ENCODE measurements around the gene FANCE. TPM values are rescaled to one million over a fixed set of nuclear protein-coding genes. Genes with fewer than 3 reads are reported as not detected.

The FANCE gene
- total and polyA plus RNA-seq, 2 donors (not counting 1 experiment from before 2014, with no cell fraction given), result 9.2 to 12.8 TPM

DNA sequence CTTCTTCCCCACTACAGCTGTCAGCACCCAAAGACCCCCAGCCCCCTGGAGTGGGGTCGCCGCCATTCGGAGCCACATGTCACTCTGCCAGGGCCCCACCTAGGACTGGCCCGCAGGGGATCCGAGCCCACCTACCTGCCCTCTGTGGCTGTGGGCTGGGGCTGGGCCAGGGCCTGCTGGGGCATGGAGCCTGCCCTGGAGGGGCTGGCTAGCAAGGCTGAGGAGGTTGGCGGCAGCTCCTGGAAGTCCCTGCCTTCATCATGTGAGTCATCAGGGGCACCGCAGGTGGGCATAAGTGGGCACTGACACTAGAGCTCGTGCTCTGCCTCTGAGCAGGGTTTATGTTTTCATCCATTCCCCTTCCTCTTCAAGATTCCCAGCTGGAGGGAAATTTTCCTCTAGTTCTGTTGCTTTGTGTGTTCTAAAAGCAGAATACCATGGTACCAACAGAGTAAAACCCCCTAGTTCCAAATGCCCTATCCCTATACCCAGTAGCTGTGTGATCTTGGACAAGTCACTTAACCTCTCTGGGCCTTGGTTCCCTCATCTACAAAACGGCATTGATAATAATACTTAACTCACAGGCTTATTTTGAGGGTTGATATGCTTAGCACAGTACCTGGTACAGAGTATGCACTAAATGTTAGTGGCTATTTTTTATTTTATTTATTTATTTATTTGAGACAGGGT, 8.7 kb upstream of the FANCE start:
- DNase-seq (no peak), ATAC-seq (ENCODE audit: low read depth) (no peak)
- no peak overlapping the region for H2AFZ ChIP-seq (ENCODE audit: insufficient read depth, low read depth, low read length, poor library complexity, severe bottlenecking)
- Mint-ChIP-seq H3K9me3 (ENCODE audit: insufficient read depth) (no peaks in the 10 kb centered on the region), H3K27me3 (no peaks in the 10 kb centered on the region), H3K4me1 (no peaks in the 10 kb centered on the region), H3K27ac (no peak overlapping the region), H3K4me3 (no peak overlapping the region)
- H4K20me1 ChIP-seq (ENCODE audit: control insufficient read depth, insufficient read depth, low read length, poor library complexity, severe bottlenecking), result no peaks in the 10 kb centered on the region
- H3K36me3 ChIP-seq (replicated peaks in 1 of 2; ENCODE audit: control extremely low read depth in 1 of 2, control insufficient read depth in 1 of 2, extremely low read depth in 1 of 2, insufficient read depth in 2 of 2, low read length in 1 of 2), result no peaks in the 10 kb centered on the region
- H3K27ac ChIP-seq (ENCODE audit: low read length in 2 of 2), result no peak overlapping the region
- WGBS (ENCODE audit: insufficient coverage), result 95% methylated on average over 6 of the region's 9 CpGs
- ChIA-PET CTCF (interaction anchor here (0.8 to 1.5 kb wide), 4 partner anchors 101 to 151 kb away, joined by 3 to 7 read pairs (median 4); partner anchors contain the start of gene PPARD), POLR2A (no interaction called here)
- H3K27me3 ChIP-seq (replicated peaks in 1 of 4; ENCODE audit: control extremely low read depth in 1 of 4, control insufficient read depth in 3 of 4, insufficient read depth in 4 of 4, low read length in 3 of 4), result no peaks in the 10 kb centered on the region
- H3K4me3 ChIP-seq (ENCODE audit: control extremely low read depth in 1 of 5, extremely low read depth in 1 of 5, insufficient read depth in 1 of 5, low read depth in 2 of 5, low read length in 4 of 5), result no peak overlapping the region
- H3K9ac ChIP-seq (ENCODE audit: low read length), result no peak overlapping the region
- TF ChIP-seq EZH2 (IDR thresholded peaks at IDR 0.05; ENCODE audit: borderline replicate concordance, insufficient read depth, low read depth, low read length, poor library complexity, severe bottlenecking), result no peak
- TF ChIP-seq, protein P1, sequence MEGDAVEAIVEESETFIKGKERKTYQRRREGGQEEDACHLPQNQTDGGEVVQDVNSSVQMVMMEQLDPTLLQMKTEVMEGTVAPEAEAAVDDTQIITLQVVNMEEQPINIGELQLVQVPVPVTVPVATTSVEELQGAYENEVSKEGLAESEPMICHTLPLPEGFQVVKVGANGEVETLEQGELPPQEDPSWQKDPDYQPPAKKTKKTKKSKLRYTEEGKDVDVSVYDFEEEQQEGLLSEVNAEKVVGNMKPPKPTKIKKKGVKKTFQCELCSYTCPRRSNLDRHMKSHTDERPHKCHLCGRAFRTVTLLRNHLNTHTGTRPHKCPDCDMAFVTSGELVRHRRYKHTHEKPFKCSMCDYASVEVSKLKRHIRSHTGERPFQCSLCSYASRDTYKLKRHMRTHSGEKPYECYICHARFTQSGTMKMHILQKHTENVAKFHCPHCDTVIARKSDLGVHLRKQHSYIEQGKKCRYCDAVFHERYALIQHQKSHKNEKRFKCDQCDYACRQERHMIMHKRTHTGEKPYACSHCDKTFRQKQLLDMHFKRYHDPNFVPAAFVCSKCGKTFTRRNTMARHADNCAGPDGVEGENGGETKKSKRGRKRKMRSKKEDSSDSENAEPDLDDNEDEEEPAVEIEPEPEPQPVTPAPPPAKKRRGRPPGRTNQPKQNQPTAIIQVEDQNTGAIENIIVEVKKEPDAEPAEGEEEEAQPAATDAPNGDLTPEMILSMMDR (IDR thresholded peaks at IDR 0.05), result no peak
- intact Hi-C loops (cut with micrococcal nuclease), result no loop called here
- H3K4me2 ChIP-seq (replicated peaks; ENCODE audit: low read depth, low read length, poor library complexity, severe bottlenecking), result no peak overlapping the region
- H3K9me3 ChIP-seq (ENCODE audit: control extremely low read depth in 1 of 3, control insufficient read depth in 2 of 3, insufficient read depth in 1 of 3, low read length in 2 of 3), result no peaks in the 10 kb centered on the region
- H3K79me2 ChIP-seq (ENCODE audit: control insufficient read depth, insufficient read depth, low read length), result no peaks in the 10 kb centered on the region
- no peaks in the 10 kb centered on the region for H3K4me1 ChIP-seq (ENCODE audit: control insufficient read depth in 2 of 2, insufficient read depth in 2 of 2, low read length in 2 of 2)

DNA sequence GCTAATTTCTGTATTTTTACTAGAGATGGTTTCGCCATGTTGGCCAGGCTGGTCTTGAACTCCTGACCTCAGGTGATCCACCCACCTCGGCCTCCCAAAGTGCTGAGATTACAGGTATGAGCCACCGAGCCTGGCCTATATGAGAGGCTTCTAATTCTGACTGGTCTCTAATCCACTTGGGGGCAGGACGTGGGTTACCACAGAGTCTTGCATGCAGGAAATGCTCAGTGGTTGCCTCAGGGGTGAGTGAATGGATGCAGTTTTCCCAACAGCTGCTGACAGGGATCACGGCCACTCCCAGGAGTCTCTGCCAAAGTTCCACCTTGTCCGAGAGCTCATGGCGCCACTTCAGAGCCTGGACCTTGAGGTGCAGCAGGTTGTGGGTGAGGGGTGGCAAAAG, 6.4 kb upstream of the FANCE start:
- no peaks in the 10 kb centered on the region for H3K79me2 ChIP-seq (ENCODE audit: control insufficient read depth, insufficient read depth, low read length)
- intact Hi-C loops (cut with micrococcal nuclease), result no loop called here
- H3K27me3 Mint-ChIP-seq, result no peaks in the 10 kb centered on the region
- no peak for ATAC-seq (ENCODE audit: low read depth)
- H3K4me2 ChIP-seq (replicated peaks; ENCODE audit: low read depth, low read length, poor library complexity, severe bottlenecking), result no peak overlapping the region
- WGBS (ENCODE audit: insufficient coverage), result 64% methylated on average over 7 of the region's 7 CpGs
- no peak overlapping the region for H3K27ac ChIP-seq (ENCODE audit: low read length in 2 of 2)
- no peak for DNase-seq
- H3K4me1 ChIP-seq (ENCODE audit: control insufficient read depth in 2 of 2, insufficient read depth in 2 of 2, low read length in 2 of 2), result peaks cover 0 to 4% of the 10 kb centered on the region in 2 donors
- peaks cover 5% of the 10 kb centered on the region for H3K4me1 Mint-ChIP-seq
- H3K36me3 ChIP-seq (replicated peaks in 1 of 2; ENCODE audit: control extremely low read depth in 1 of 2, control insufficient read depth in 1 of 2, extremely low read depth in 1 of 2, insufficient read depth in 2 of 2, low read length in 1 of 2), result no peaks in the 10 kb centered on the region
- ChIA-PET CTCF (interaction anchor here (7.0 to 8.0 kb wide), 2 partner anchors 97 to 102 kb away, joined by 54 to 205 read pairs; partner anchors contain the start of gene PPARD), POLR2A (no interaction called here)
- no peak overlapping the region for H2AFZ ChIP-seq (ENCODE audit: insufficient read depth, low read depth, low read length, poor library complexity, severe bottlenecking)
- no peak overlapping the region for H3K27ac Mint-ChIP-seq
- no peak overlapping the region for H3K9ac ChIP-seq (ENCODE audit: low read length)
- no peaks in the 10 kb centered on the region for H4K20me1 ChIP-seq (ENCODE audit: control insufficient read depth, insufficient read depth, low read length, poor library complexity, severe bottlenecking)
- no peaks in the 10 kb centered on the region for H3K9me3 ChIP-seq (ENCODE audit: control extremely low read depth in 1 of 3, control insufficient read depth in 2 of 3, insufficient read depth in 1 of 3, low read length in 2 of 3)
- H3K4me3 ChIP-seq (ENCODE audit: control extremely low read depth in 1 of 5, extremely low read depth in 1 of 5, insufficient read depth in 1 of 5, low read depth in 2 of 5, low read length in 4 of 5), result no peak overlapping the region
- H3K27me3 ChIP-seq (replicated peaks in 1 of 4; ENCODE audit: control extremely low read depth in 1 of 4, control insufficient read depth in 3 of 4, insufficient read depth in 4 of 4, low read length in 3 of 4), result no peaks in the 10 kb centered on the region
- TF ChIP-seq EZH2 (IDR thresholded peaks at IDR 0.05; ENCODE audit: borderline replicate concordance, insufficient read depth, low read depth, low read length, poor library complexity, severe bottlenecking), result no peak
- TF ChIP-seq, protein P1 (IDR thresholded peaks at IDR 0.05), result no peak
- H3K9me3 Mint-ChIP-seq (ENCODE audit: insufficient read depth), result no peaks in the 10 kb centered on the region
- H3K4me3 Mint-ChIP-seq, result no peak overlapping the region

Measured in B cell (primary cell).